Measurements from ENCODE around the gene NPAS1.

The NPAS1 gene

GRCh38 chr19:47081095-47081494 is 61.5 kb downstream of the NPAS1 start:
- DNase-seq (ENCODE audit: low read depth in 2 of 2) = no peak

GRCh38 chr19:47082493-47082892 is 62.9 kb downstream of the NPAS1 start:
- DNase-seq (ENCODE audit: low read depth in 2 of 2) = no peak

- no peak for DNase-seq (ENCODE audit: low read depth in 2 of 2)
Measured at GRCh38 chr19:47084879-47085439, 65.3 kb downstream of the NPAS1 start.

- DNase-seq (ENCODE audit: low read depth in 2 of 2) = no peak
Measured at GRCh38 chr19:47086280-47086679, 66.6 kb downstream of the NPAS1 start.

- DNase-seq (ENCODE audit: low read depth in 2 of 2) = no peak
Measured at GRCh38 chr19:47089767-47090350, 70.2 kb downstream of the NPAS1 start.

GRCh38 chr19:47093254-47093653 is 73.6 kb downstream of the NPAS1 start:
- DNase-seq (ENCODE audit: low read depth in 2 of 2) = no peak

GRCh38 chr19:47093841-47094240 is 74.2 kb downstream of the NPAS1 start:
- DNase-seq (ENCODE audit: low read depth in 2 of 2) = peak; percentile 41 to 55

- DNase-seq (ENCODE audit: low read depth in 2 of 2) = peak; percentile 30 to 41
Measured at GRCh38 chr19:47094557-47095475, 75.2 kb downstream of the NPAS1 start.

Measured in stimulated activated CD8-positive, alpha-beta memory T cell treated with anti-CD3 and anti-CD28 coated beads, Interleukin-2, amount 100 ng/mL, for 48 hours (primary cell).